Body of pancreas (tissue), 4 donors: ENCODE results near the gene VWF. TPM values are rescaled to one million over a fixed set of nuclear protein-coding genes. Genes with fewer than 3 reads are reported as not detected.
A peak's percentile ranks its signal among the peaks of the same experiment; 100 is the strongest.

Experiments
- ATAC-seq: fragments of 150-250 bp; one replicate; pipeline ENCODE4 v1.9.1; 2016
- DNase-seq, 4 donors: peaks; one replicate each; pipeline ENCODE4 v3.0.0-alpha.2; 2019
- H3K27ac ChIP-seq, 4 donors: fragments of 200-600 bp; sonication (generic); 1 replicate in 3 of 4; 2 replicates in 1 of 4; pipeline versions ENCODE4 v1.5.1 to v1.6.1; 2016 to 2019; ENCODE audit warnings: mild to moderate bottlenecking in 1 of 4, mixed read lengths in 1 of 4, moderate library complexity in 1 of 4
- H3K27me3 ChIP-seq, 2 donors: fragments of 200-600 bp; sonication (generic); one replicate each; pipeline ENCODE4 v1.6.0; 2016; ENCODE audit warnings: mild to moderate bottlenecking in 1 of 2
- H3K36me3 ChIP-seq, 2 donors: fragments of 200-600 bp; sonication (generic); replicated peaks in 1 of 2; 2 replicates each; pipeline ENCODE4 v1.5.1; 2016; ENCODE audit warnings: low read depth in 2 of 2; ENCODE audit not compliant: insufficient read depth in 1 of 2
- H3K4me1 ChIP-seq: fragments of 200-600 bp; sonication (generic); one replicate; pipeline ENCODE4 v1.6.0; 2016
- H3K4me3 ChIP-seq, 2 donors: fragments of 200-600 bp; sonication (generic); 1 replicate in 1 of 2; 2 replicates in 1 of 2; pipeline ENCODE4 v1.5.1; 2016 to 2019
- H3K9me3 ChIP-seq, 3 donors: fragments of 200-600 bp; sonication (generic); 1 replicate in 2 of 3; 2 replicates in 1 of 3; pipeline ENCODE4 v1.5.1; 2016
- POLR2A ChIP-seq, 3 donors: fragments of 450-650 bp; IDR thresholded peaks; one replicate each; pipeline ENCODE4 v1.6.1; 2016; ENCODE audit warnings: antibody characterized with exemption in 3 of 3, mild to moderate bottlenecking in 2 of 3
- WGBS, 2 donors: methylation state at CpG; one replicate each; pipeline ENCODE4 v1.1.5; 2017; 5-methylcytosine and 5-hydroxymethylcytosine counted together
- intact Hi-C: fragments of 100-400 bp; cut with DNase I; formaldehyde crosslinking; loops from one replicate; pipeline ENCODE4 v1.15.1; 2023
- total RNA-seq, 2 donors: library from RNA; depleted of rRNA; stranded (reverse); fragments of >200 nt; gene quantifications; one replicate each; pipeline ENCODE4 v1.1.0, GENCODE V29; 2016
- TF ChIP-seq, protein P1 (sequence below), 7 experiments: fragments of 450-650 bp in 4 of 7; fragments of 200-600 bp in 3 of 7; sonication (generic) in 3 of 7; IDR thresholded peaks; one replicate each; pipeline ENCODE4 v1.5.1; 2016 to 2019; ENCODE audit warnings: antibody characterized with exemption in 7 of 7

The VWF gene
- total RNA-seq, 2 donors from 2014 or later = 76.1 to 78.1 TPM

DNA sequence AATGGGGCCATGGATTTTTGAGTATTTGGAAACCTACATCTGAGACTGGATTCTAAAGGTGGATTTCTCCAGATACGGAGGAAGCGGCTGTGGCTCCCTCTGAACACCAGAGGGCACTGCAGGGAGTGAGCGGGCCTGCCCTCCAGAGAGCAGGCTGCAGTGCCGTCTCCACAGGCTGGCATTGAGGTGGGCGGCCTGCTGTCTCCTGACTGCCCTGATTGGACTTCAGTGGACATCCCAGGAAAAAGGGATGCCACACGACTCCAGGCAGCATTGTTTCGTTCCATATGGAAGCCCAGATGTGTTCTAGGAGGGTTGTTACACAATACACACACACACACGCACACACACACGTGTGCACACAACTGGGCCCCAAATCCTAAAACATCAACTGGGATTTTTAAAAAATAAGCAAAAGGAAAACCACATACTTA lies 158.5 kb downstream of the VWF start:
- 26 to 38% methylated on average over 7 to 9 of the region's 9 CpGs for WGBS, 2 donors

DNA sequence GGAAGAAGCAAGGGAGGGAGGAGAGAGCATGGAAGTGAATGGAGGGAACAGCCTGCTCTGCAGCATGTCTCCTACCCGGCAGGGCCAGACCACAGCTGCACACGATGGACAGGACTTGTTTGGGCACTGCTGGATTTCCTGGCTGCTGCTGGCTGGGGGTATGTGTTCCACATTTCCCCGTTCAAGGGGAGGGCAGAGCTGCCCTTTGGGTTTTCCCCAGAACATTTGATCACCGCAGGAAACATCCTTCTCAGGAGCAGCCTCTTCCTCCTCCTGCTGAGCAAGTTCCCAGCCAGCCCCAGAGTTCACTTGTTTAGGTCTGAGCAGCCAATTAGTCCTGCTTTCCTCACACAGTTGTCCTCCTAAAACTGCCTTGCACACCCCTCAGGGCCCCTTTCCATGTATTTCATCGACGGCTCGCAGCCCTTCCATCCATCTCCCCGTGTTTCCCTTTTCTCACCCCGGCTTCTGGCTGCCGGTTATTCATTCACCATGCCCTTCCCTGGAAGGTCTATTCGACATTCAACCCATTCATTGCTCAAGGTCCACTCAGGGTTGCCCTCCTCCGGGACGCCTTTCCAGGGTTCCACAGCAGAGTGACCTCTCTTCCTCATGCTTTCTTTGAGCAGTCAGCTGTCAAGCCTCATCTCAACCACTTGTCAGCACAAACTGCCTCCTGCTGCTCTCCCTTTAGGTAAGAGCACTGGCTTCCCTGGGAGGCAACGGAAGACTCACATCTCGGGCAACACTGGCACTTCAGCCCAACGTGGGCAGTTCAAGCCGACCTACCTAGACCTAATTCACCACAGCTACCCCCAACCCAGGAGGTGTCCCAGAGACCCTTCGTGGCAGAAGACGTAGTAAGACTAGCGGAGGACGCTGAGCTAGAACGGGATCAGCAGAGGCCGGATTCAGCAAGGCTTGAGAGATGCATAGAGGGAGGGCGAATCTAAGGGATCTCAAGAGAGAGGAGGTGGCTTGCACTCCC lies 159.3 kb downstream of the VWF start:
- 38 to 47% methylated on average over 24 of the region's 24 CpGs for WGBS, 2 donors
- DNase-seq (no peak), ATAC-seq (no peak)
- H3K36me3 ChIP-seq = no peaks in the 10 kb centered on the region
- H3K9me3 ChIP-seq = no peaks in the 10 kb centered on the region
- intact Hi-C loops = no loop called here
- no peak overlapping the region for H3K27ac ChIP-seq
- TF ChIP-seq, protein P1, sequence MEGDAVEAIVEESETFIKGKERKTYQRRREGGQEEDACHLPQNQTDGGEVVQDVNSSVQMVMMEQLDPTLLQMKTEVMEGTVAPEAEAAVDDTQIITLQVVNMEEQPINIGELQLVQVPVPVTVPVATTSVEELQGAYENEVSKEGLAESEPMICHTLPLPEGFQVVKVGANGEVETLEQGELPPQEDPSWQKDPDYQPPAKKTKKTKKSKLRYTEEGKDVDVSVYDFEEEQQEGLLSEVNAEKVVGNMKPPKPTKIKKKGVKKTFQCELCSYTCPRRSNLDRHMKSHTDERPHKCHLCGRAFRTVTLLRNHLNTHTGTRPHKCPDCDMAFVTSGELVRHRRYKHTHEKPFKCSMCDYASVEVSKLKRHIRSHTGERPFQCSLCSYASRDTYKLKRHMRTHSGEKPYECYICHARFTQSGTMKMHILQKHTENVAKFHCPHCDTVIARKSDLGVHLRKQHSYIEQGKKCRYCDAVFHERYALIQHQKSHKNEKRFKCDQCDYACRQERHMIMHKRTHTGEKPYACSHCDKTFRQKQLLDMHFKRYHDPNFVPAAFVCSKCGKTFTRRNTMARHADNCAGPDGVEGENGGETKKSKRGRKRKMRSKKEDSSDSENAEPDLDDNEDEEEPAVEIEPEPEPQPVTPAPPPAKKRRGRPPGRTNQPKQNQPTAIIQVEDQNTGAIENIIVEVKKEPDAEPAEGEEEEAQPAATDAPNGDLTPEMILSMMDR (IDR thresholded peaks at IDR 0.05) = no peak
- TF ChIP-seq POLR2A (IDR thresholded peaks at IDR 0.05) = no peak
- H3K27me3 ChIP-seq = no peaks in the 10 kb centered on the region
- H3K4me1 ChIP-seq = no peaks in the 10 kb centered on the region
- no peak overlapping the region for H3K4me3 ChIP-seq

More for the DNA sequence above, 158.5 kb downstream of the VWF start:
- H3K27me3 ChIP-seq = no peaks in the 10 kb centered on the region
- H3K9me3 ChIP-seq = no peaks in the 10 kb centered on the region
- H3K36me3 ChIP-seq = no peaks in the 10 kb centered on the region
- H3K4me1 ChIP-seq = no peaks in the 10 kb centered on the region
- ATAC-seq = peak; percentile 75
- no peak overlapping the region for H3K4me3 ChIP-seq
- intact Hi-C loops = no loop called here
- TF ChIP-seq, protein P1 (IDR thresholded peaks at IDR 0.05) = peak; percentile 60 to 89 (median 66)
- TF ChIP-seq POLR2A (IDR thresholded peaks at IDR 0.05) = no peak
- no peak overlapping the region for H3K27ac ChIP-seq
- DNase-seq = peak; percentile 46 to 64 (median 56)

DNA sequence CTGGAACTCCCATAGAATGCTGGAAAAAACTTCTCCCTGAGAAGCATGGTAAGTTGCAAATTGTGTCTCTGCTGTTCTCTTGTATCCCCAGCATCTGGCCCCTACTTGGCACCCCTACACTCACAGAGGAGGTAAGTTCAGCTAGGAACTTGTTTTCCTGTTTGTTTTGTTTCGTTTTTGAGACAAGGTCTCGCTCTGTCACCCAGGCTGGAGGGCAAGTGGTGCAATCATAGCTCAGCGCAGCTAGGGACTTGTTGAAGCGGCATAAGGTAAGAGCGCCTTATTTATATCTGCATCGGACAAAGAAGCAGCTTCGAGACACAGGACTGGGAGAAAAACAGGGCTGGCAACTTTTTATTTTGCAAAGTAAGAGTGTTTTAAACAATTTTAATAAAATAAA lies 161.0 kb downstream of the VWF start:
- TF ChIP-seq, protein P1 (IDR thresholded peaks at IDR 0.05) = no peak
- TF ChIP-seq POLR2A (IDR thresholded peaks at IDR 0.05) = no peak
- H3K36me3 ChIP-seq = no peaks in the 10 kb centered on the region
- no peak for ATAC-seq
- H3K27me3 ChIP-seq = no peaks in the 10 kb centered on the region
- no peak overlapping the region for H3K4me3 ChIP-seq
- no peaks in the 10 kb centered on the region for H3K9me3 ChIP-seq
- 62 to 65% methylated on average over 7 of the region's 7 CpGs for WGBS, 2 donors
- no peak for DNase-seq
- no peak overlapping the region for H3K27ac ChIP-seq
- intact Hi-C loops = no loop called here
- no peaks in the 10 kb centered on the region for H3K4me1 ChIP-seq

DNA sequence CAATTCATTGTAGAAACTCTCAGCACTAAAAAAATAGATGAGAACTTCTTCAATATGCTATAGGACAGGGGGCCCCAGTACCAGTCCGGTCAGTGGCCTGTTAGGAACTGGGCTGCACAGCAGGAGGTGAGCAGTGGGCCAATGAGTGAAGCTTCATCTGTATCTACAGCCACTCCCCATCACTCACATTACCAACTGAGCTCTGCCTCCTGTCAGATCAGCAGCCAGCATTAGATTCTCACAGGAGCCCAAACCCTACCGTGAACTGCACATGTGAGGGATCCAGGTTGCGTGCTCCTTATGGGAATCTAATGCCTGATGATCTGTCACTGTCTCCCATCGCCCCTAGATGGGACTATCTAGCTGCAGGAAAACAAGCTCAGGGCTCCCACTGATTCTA lies 163.7 kb downstream of the VWF start:
- DNase-seq = no peak
- Histone ChIP-seq H3K36me3 (no peaks in the 10 kb centered on the region), H3K27me3 (no peaks in the 10 kb centered on the region), H3K9me3 (no peaks in the 10 kb centered on the region), H3K27ac (no peak overlapping the region), H3K4me1 (no peaks in the 10 kb centered on the region), H3K4me3 (no peak overlapping the region)
- TF ChIP-seq, protein P1 (IDR thresholded peaks at IDR 0.05) = no peak
- no peak for TF ChIP-seq POLR2A (IDR thresholded peaks at IDR 0.05)
- intact Hi-C loops = no loop called here
- ATAC-seq = no peak
- whole genome bisulfite sequencing, 2 donors = 70 to 79% methylated on average over 4 of the region's 4 CpGs
